Lower leg skin (tissue), 3 donors: ENCODE data around the gene SMIM7.

ENCODE experiments used
- CTCF ChIP-seq, 3 donors: fragments of 450-650 bp; IDR thresholded peaks; one replicate each; pipeline ENCODE4 v1.5.1; 2016; ENCODE audit warnings: antibody characterized with exemption in 3 of 3, mild to moderate bottlenecking in 3 of 3, moderate library complexity in 2 of 3
- POLR2A ChIP-seq, 2 donors: fragments of 450-650 bp; IDR thresholded peaks; one replicate each; pipeline ENCODE4 v1.6.1; 2016 to 2017; ENCODE audit warnings: antibody characterized with exemption in 2 of 2, mild to moderate bottlenecking in 1 of 2, moderate library complexity in 1 of 2

GRCh38 chr19:16650821-16651220 is 9.1 kb downstream of the SMIM7 start:
- TF ChIP-seq CTCF (IDR thresholded peaks at IDR 0.05) (no peak), POLR2A (IDR thresholded peaks at IDR 0.05) (no peak)
